GM12878 (cell line): Measurements from ENCODE around the gene DCDC2C. TPM values are rescaled to one million over a fixed set of nuclear protein-coding genes. Genes with fewer than 3 reads are reported as not detected.

Experiments
- ATAC-seq: fragments of 200-7000 bp; cut with Tn5 transposase; 3 replicates; pipeline ENCODE4 v1.9.1; 2020; ENCODE audit warnings: mild to moderate bottlenecking, moderate library complexity
- BruUV-seq: library from RNA; stranded (reverse); fragments of 400-500 nt; replicated peaks from 2 replicates; lab custom pipeline; 2021; lab: Mats Ljungman, UMichigan
- CTCF ChIA-PET: fragments of 300-600 bp; sonication (Branson Sonifier 250); formaldehyde crosslinking; extraction: SDS; loops from one replicate; lab custom pipeline; 2021; ENCODE audit warnings: inconsistent platforms; lab: Yijun Ruan, JAX
- POLR2A ChIA-PET: fragments of 350-600 bp; formaldehyde crosslinking; extraction: SDS; loops from one replicate; lab custom pipeline; 2021; ENCODE audit warnings: inconsistent platforms; lab: Charles Lee
- RAD21 ChIA-PET: fragments of 300-600 bp; sonication (Branson Sonifier 250); formaldehyde crosslinking; loops from one replicate; lab custom pipeline; 2023; ENCODE audit warnings: antibody characterized with exemption; ENCODE audit not compliant: unreplicated experiment; lab: Charles Lee
- SMC1A ChIA-PET: fragments of 300-600 bp; sonication (Branson Sonifier 250); formaldehyde crosslinking; loops from one replicate; lab custom pipeline; 2023; ENCODE audit not compliant: unreplicated experiment, uncharacterized antibody; lab: Charles Lee
- DNase-seq: peaks from one replicate; pipeline ENCODE4 v3.0.0-alpha.2; 2011; ENCODE audit warnings: low read depth, low spot score
- FAIRE-seq: peaks from 3 replicates; lab custom pipeline; 2011; peaks lifted over from hg19 to GRCh38; lab: Jason Lieb, UNC
- H2AFZ ChIP-seq: 2 replicates; pipeline ENCODE4 v1.6.0; 2011; ENCODE audit warnings: low read depth, low read length, control low read depth; ENCODE audit not compliant: control insufficient read depth
- H3K27ac ChIP-seq: 2 replicates; pipeline ENCODE4 v1.5.1; 2011; ENCODE audit warnings: control low read depth; ENCODE audit not compliant: control insufficient read depth, insufficient read depth
- H3K27me3 ChIP-seq, 2 experiments: replicated peaks in 1 of 2; 2 replicates each; pipeline versions ENCODE4 v1.6.0 to v1.6.1; 2011; ENCODE audit warnings: low read length in 1 of 2; ENCODE audit not compliant: control insufficient read depth in 2 of 2, insufficient read depth in 2 of 2
- H3K36me3 ChIP-seq, 2 experiments: 2 replicates each; pipeline ENCODE4 v1.5.1; 2011; ENCODE audit warnings: low read length in 1 of 2; ENCODE audit not compliant: control insufficient read depth in 2 of 2, insufficient read depth in 2 of 2
- H3K4me1 ChIP-seq: 2 replicates; pipeline ENCODE4 v1.6.1; 2011; ENCODE audit warnings: mild to moderate bottlenecking, low read length, moderate library complexity, mixed read lengths; ENCODE audit not compliant: control insufficient read depth, insufficient read depth
- H3K4me2 ChIP-seq: 2 replicates; pipeline ENCODE4 v1.6.0; 2011; ENCODE audit warnings: control low read depth; ENCODE audit not compliant: control insufficient read depth, insufficient read depth
- H3K4me3 ChIP-seq: fragments of 200-600 bp; sonication (generic); 2 replicates; pipeline ENCODE4 v1.5.1; 2016
- H3K79me2 ChIP-seq: 2 replicates; pipeline ENCODE4 v1.6.0; 2011; ENCODE audit warnings: low read length; ENCODE audit not compliant: control insufficient read depth, insufficient read depth
- H3K9ac ChIP-seq: 2 replicates; pipeline ENCODE4 v1.8.0; 2011; ENCODE audit warnings: low read length, control low read depth, mixed read lengths; ENCODE audit not compliant: control insufficient read depth, insufficient read depth
- H3K9me3 ChIP-seq: replicated peaks from 3 replicates; pipeline ENCODE4 v1.5.1; 2011; ENCODE audit warnings: mild to moderate bottlenecking, low read length; ENCODE audit not compliant: control insufficient read depth, insufficient read depth
- H4K20me1 ChIP-seq: 2 replicates; pipeline ENCODE4 v1.6.0; 2011; ENCODE audit not compliant: control insufficient read depth, insufficient read depth
- ASH2L ChIP-seq: fragments of 300-600, 200-600 bp; sonication (generic); IDR thresholded peaks from 2 replicates; pipeline ENCODE4 v1.6.1; 2017; ENCODE audit warnings: low read depth, mild to moderate bottlenecking, borderline replicate concordance
- CHD4 ChIP-seq: fragments of 200-600 bp; sonication (generic); IDR thresholded peaks from 2 replicates; pipeline ENCODE4 v1.6.1; 2016; ENCODE audit warnings: mild to moderate bottlenecking
- FOXK2 ChIP-seq: fragments of 450-650 bp; IDR thresholded peaks from 2 replicates; pipeline ENCODE4 v1.6.1; 2017; ENCODE audit warnings: mild to moderate bottlenecking, moderate library complexity
- LARP7 ChIP-seq: fragments of 450-650 bp; IDR thresholded peaks from 2 replicates; pipeline ENCODE4 v1.6.1; 2017; ENCODE audit warnings: mild to moderate bottlenecking
- NFXL1 ChIP-seq: fragments of 450-650 bp; IDR thresholded peaks from 2 replicates; pipeline ENCODE4 v1.6.1; 2017; ENCODE audit warnings: antibody characterized with exemption, mild to moderate bottlenecking, borderline replicate concordance
- NR2C2 ChIP-seq: IDR thresholded peaks from 2 replicates; pipeline ENCODE4 v1.6.1; 2011; ENCODE audit warnings: borderline replicate concordance, low read depth; ENCODE audit not compliant: control insufficient read depth, insufficient read length
- WGBS: methylation state at CpG from one replicate; pipeline ENCODE4 v1.1.6; 2016; ENCODE audit warnings: low lambda C conversion rate; ENCODE audit not compliant: insufficient replicate concordance, insufficient coverage; ENCODE audit errors: missing lambda C conversion rate; 5-methylcytosine and 5-hydroxymethylcytosine counted together
- in situ Hi-C: fragments of 300-500 bp; cut with MboI; formaldehyde crosslinking; loops from 9 replicates; pipeline ENCODE4 v1.14.3; 2018; ENCODE audit warnings: mixed read lengths
- intact Hi-C: fragments of 100-400 bp; cut with micrococcal nuclease; formaldehyde crosslinking; loops from one replicate; pipeline ENCODE4 v1.14.2; 2022; ENCODE audit not compliant: unreplicated experiment
- polyA plus RNA-seq, 11 experiments: library from polyadenylated mRNA; depleted of rRNA in 4 of 11; unstranded in 6 of 11; stranded (reverse) in 5 of 11; fragments of >200 nt; fragmentation: Nextera tagmentation in 4 of 11; fragmentation: Illumina TruSeq in 1 of 11; extraction: Ambion mirVana in 4 of 11; extraction: Trizol in 1 of 11; gene quantifications; 1 replicate in 1 of 11; 2 replicates in 10 of 11; pipeline versions ENCODE4 v1.2.1 to v1.2.3, GENCODE V29; 2011 to 2016; ENCODE audit warnings: inconsistent platforms in 2 of 11, missing spikeins in 2 of 11, low read depth in 1 of 11
- total RNA-seq, 4 experiments: library from RNA; depleted of rRNA in 3 of 4; stranded (reverse); fragments of >200 nt in 3 of 4; fragmentation: Illumina TruSeq in 1 of 4; extraction: Trizol in 1 of 4; gene quantifications; 2 replicates each; pipeline versions ENCODE4 v1.2.1 to v1.2.3, GENCODE V29; 2013 to 2021
- TF ChIP-seq, protein P1 (sequence below): fragments of 450-650 bp; IDR thresholded peaks from 2 replicates; pipeline ENCODE4 v1.6.1; 2017; ENCODE audit warnings: mild to moderate bottlenecking, moderate library complexity

DCDC2C gene
- total and polyA plus RNA-seq, 10 of the 15 experiments (the other 5 are each of a cell fraction or from before 2014, with no cell fraction given): not detected

DNA sequence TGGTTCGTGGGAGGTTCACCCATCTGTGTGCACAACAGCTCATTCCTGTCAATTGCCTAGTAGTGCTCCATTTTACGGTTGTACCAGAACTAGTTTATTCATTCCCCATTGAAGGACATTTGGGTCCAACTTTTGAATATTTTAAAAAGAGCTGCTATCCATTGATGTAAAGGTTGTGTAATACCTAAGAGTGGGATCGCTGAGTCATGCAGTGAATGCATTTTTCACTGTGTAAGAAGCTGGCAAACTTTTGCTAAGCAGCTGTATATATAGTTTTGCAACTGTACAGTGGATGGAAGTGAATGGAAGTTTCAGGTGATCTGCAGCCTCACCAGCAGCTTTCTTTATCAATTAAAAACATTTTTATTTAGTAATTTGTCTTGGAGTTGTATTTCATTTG is 104.5 kb downstream of the DCDC2C start:
- Histone ChIP-seq H3K9ac (no peak overlapping the region), H3K9me3 (no peaks in the 10 kb centered on the region), H2AFZ (no peak overlapping the region), H4K20me1 (no peaks in the 10 kb centered on the region), H3K27ac (no peak overlapping the region), H3K79me2 (no peaks in the 10 kb centered on the region), H3K4me2 (no peak overlapping the region), H3K36me3 (no peaks in the 10 kb centered on the region), H3K4me1 (no peaks in the 10 kb centered on the region), H3K27me3 (no peaks in the 10 kb centered on the region), H3K4me3 (no peak overlapping the region)
- SMC1A ChIA-PET: no interaction called here
- no peak for TF ChIP-seq NFXL1
- TF ChIP-seq, protein P1, sequence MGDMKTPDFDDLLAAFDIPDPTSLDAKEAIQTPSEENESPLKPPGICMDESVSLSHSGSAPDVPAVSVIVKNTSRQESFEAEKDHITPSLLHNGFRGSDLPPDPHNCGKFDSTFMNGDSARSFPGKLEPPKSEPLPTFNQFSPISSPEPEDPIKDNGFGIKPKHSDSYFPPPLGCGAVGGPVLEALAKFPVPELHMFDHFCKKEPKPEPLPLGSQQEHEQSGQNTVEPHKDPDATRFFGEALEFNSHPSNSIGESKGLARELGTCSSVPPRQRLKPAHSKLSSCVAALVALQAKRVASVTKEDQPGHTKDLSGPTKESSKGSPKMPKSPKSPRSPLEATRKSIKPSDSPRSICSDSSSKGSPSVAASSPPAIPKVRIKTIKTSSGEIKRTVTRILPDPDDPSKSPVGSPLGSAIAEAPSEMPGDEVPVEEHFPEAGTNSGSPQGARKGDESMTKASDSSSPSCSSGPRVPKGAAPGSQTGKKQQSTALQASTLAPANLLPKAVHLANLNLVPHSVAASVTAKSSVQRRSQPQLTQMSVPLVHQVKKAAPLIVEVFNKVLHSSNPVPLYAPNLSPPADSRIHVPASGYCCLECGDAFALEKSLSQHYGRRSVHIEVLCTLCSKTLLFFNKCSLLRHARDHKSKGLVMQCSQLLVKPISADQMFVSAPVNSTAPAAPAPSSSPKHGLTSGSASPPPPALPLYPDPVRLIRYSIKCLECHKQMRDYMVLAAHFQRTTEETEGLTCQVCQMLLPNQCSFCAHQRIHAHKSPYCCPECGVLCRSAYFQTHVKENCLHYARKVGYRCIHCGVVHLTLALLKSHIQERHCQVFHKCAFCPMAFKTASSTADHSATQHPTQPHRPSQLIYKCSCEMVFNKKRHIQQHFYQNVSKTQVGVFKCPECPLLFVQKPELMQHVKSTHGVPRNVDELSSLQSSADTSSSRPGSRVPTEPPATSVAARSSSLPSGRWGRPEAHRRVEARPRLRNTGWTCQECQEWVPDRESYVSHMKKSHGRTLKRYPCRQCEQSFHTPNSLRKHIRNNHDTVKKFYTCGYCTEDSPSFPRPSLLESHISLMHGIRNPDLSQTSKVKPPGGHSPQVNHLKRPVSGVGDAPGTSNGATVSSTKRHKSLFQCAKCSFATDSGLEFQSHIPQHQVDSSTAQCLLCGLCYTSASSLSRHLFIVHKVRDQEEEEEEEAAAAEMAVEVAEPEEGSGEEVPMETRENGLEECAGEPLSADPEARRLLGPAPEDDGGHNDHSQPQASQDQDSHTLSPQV: no peak
- TF ChIP-seq NR2C2: no peak
- TF ChIP-seq CHD4: no peak
- TF ChIP-seq LARP7: no peak
- TF ChIP-seq ASH2L: no peak
- no peak for TF ChIP-seq FOXK2
- ATAC-seq (no peak), FAIRE-seq (no peak), DNase-seq (no peak)
- CTCF ChIA-PET: interaction anchor here (0.6 to 0.9 kb wide), 2 partner anchors 27 to 532 kb away, joined by 3 to 4 read pairs; no protein-coding TSS in a partner anchor
- POLR2A ChIA-PET: no interaction called here
- RAD21 ChIA-PET: no interaction called here
- BruUV-seq: no TSS peak
- intact Hi-C loops (no loop called here), in situ Hi-C loops (no loop called here)
- 40% methylated on average over 3 of the region's 3 CpGs for whole genome bisulfite sequencing
